Measurements from ENCODE around the gene SLAMF9. TPM values are rescaled to one million over a fixed set of nuclear protein-coding genes. Genes with fewer than 3 reads are reported as not detected.

The SLAMF9 gene
- total RNA-seq, 2 experiments from 2014 or later: not detected

GRCh38 chr1:159922511-159923202 is 31.4 kb downstream of the SLAMF9 start:
- H3K4me1 Mint-ChIP-seq (ENCODE audit: low read depth): peaks cover 73% of the 10 kb centered on the region

DNA sequence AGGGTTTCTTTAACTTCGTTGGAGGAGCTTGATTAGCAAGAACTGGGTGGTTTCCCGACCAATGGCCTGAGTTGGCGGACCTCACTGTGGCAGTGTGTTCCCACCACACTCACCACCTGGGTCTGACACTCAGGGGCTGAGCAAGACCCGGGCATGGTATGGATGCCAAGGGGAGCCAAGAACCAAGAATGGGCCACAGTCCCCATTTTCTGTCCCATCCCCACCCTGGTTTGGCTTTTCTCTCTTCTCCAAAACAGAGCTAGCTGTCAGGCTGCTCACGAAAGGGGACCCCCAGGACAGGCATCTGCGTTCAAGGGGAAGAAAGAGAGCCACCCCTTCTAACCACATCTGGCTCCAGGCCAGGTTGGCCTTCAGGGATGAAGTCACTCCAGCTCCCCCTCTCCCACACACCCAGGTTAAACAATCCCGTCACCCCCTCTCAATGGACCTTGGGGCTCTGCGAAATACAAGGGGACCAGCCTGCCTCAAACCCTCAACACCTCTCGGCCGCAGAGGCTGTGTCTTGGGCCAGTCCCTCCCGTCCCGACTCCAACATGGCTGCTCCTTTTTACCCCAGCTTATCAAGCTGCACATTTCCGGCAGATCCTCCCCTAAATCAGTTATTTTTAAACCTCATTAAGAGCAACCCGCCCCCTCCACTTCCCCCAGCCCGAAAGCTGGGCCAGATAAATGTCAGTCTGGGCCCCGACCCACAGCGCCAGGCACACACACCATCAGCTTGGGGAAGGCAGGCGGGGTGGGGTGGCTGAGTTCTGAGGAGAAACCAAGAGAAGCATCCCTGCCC is 32.1 kb downstream of the SLAMF9 start:
- peak; percentile 55 for DNase-seq
- peak overlapping the region; percentile 98 for H3K27ac Mint-ChIP-seq
- intact Hi-C loops (cut with micrococcal nuclease): no loop called here
- no peaks in the 10 kb centered on the region for H3K9me3 Mint-ChIP-seq
- peaks cover 76% of the 10 kb centered on the region for H3K4me1 Mint-ChIP-seq (ENCODE audit: low read depth)
- POLR2A ChIA-PET: interaction anchor here (0.6 to 4.7 kb wide), 7 partner anchors 7 to 235 kb away, joined by 3 to 56 read pairs (median 4); partner anchors contain the start of gene SLAMF8
- peak overlapping the region; percentile 92 for H3K4me3 Mint-ChIP-seq
- H3K36me3 Mint-ChIP-seq (ENCODE audit: low read depth): peaks cover 67% of the 10 kb centered on the region
- no peak for ATAC-seq
- CTCF ChIA-PET: interaction anchor here (1.2 to 21.5 kb wide), 5 partner anchors 14 to 124 kb away, joined by 3 to 374 read pairs (median 6); no protein-coding TSS in a partner anchor
- no peaks in the 10 kb centered on the region for H3K27me3 Mint-ChIP-seq
- TF ChIP-seq CTCF (IDR thresholded peaks at IDR 0.05): no peak

More at GRCh38 chr1:159922511-159923202, 31.4 kb downstream of the SLAMF9 start:
- TF ChIP-seq CTCF (IDR thresholded peaks at IDR 0.05): no peak
- Mint-ChIP-seq H3K4me3 (peak overlapping the region; percentile 92), H3K36me3 (ENCODE audit: low read depth) (peaks cover 63% of the 10 kb centered on the region), H3K9me3 (no peaks in the 10 kb centered on the region), H3K27me3 (no peaks in the 10 kb centered on the region), H3K27ac (peak overlapping the region; percentile 98)
- ATAC-seq (no peak), DNase-seq (no peak)
- intact Hi-C loops (cut with micrococcal nuclease): no loop called here
- ChIA-PET CTCF (interaction anchor here (0.9 to 21.5 kb wide), 8 partner anchors 13 to 124 kb away, joined by 3 to 374 read pairs (median 3); partner anchors contain the start of gene IGSF9), POLR2A (interaction anchor here (0.5 to 4.7 kb wide), 7 partner anchors 8 to 108 kb away, joined by 4 to 56 read pairs (median 9); partner anchors contain the start of genes SLAMF8 and SLAMF9)

DNA sequence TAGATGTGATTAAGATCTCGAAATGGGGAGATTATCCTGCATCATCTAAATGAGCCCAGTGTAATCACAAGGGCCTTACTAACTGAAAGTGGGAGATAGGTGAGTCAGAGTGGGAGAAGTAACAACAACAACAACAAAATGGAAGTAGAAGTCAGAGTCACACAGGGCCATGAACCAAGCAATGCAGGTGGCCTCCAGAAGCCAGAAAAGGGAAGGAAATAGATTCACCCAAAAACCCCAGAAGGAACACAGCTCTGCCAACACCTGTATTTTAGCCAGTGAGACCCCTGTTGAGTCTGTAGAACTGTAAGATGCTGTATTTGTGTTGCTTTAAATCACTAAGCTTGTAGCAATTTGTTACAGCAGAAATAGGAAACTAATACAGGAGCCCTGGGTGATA is 32.8 kb downstream of the SLAMF9 start:
- DNase-seq (peak; percentile 35), ATAC-seq (no peak)
- Mint-ChIP-seq H3K4me1 (ENCODE audit: low read depth) (peaks cover 70% of the 10 kb centered on the region), H3K27me3 (no peaks in the 10 kb centered on the region), H3K4me3 (peak overlapping the region; percentile 92), H3K36me3 (ENCODE audit: low read depth) (peaks cover 67% of the 10 kb centered on the region), H3K9me3 (no peaks in the 10 kb centered on the region), H3K27ac (peak overlapping the region; percentile 98)
- intact Hi-C loops (cut with micrococcal nuclease): no loop called here
- TF ChIP-seq CTCF (IDR thresholded peaks at IDR 0.05): no peak
- CTCF ChIA-PET: interaction anchor here (1.2 to 21.5 kb wide), 4 partner anchors 15 to 125 kb away, joined by 3 to 374 read pairs (median 6); no protein-coding TSS in a partner anchor
- POLR2A ChIA-PET: interaction anchor here (0.6 to 4.7 kb wide), 7 partner anchors 6 to 235 kb away, joined by 3 to 56 read pairs (median 4); partner anchors contain the start of gene SLAMF8

DNA sequence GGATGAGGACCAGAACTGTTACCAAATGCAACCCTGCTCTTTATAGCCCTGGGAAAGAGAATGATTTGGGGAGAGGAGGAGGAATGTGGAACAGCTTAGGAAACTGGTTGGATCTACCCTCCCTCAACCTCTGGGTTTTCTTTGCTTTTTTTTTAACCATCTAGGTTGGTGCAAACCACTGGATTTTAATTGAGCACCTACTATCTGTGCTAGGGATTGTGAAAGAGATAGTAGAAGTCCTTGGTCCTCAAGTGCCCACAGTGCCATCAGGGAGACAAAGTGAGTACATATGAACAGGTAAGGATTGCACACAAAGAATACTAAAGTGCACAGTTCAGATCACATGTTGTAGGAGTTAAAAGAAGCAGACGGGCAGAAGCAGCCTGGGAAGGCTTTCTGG is 33.4 kb downstream of the SLAMF9 start:
- Mint-ChIP-seq H3K36me3 (ENCODE audit: low read depth) (peaks cover 67% of the 10 kb centered on the region), H3K9me3 (no peaks in the 10 kb centered on the region), H3K4me3 (no peak overlapping the region), H3K4me1 (ENCODE audit: low read depth) (peaks cover 64% of the 10 kb centered on the region), H3K27me3 (no peaks in the 10 kb centered on the region), H3K27ac (peak overlapping the region; percentile 98)
- TF ChIP-seq CTCF (IDR thresholded peaks at IDR 0.05): no peak
- CTCF ChIA-PET: interaction anchor here (1.6 to 21.5 kb wide), 3 partner anchors 15 to 84 kb away, joined by 4 to 374 read pairs (median 8); no protein-coding TSS in a partner anchor
- intact Hi-C loops (cut with micrococcal nuclease): no loop called here
- DNase-seq (no peak), ATAC-seq (no peak)
- POLR2A ChIA-PET: interaction anchor here (0.7 to 1.4 kb wide), 2 partner anchors 17 to 53 kb away, joined by 3 to 4 read pairs; no protein-coding TSS in a partner anchor

Data from activated CD8-positive, alpha-beta T cell treated with anti-CD3 and anti-CD28 coated beads for 36 hours (primary cell).